HepG2 (cell line): Measurements from ENCODE around the gene AKR1E2. TPM values are rescaled to one million over a fixed set of nuclear protein-coding genes. Genes with fewer than 3 reads are reported as not detected.

Experiments used
- ATAC-seq: fragments of 200-7000 bp; cut with Tn5 transposase; 3 replicates; pipeline ENCODE4 v1.9.1; 2020; ENCODE audit warnings: mild to moderate bottlenecking, moderate library complexity
- BruUV-seq: library from RNA; stranded (reverse); fragments of 400-500 nt; replicated peaks from 2 replicates; lab custom pipeline; 2021; lab: Mats Ljungman, UMichigan
- CTCF ChIA-PET: fragments of 300-600 bp; formaldehyde crosslinking; extraction: SDS; loops from one replicate; lab custom pipeline; 2021; ENCODE audit warnings: low total read pairs, inconsistent platforms, low intra/inter-chr PET ratio; lab: Yijun Ruan, JAX
- POLR2A ChIA-PET: fragments of 350-600 bp; sonication (Branson Sonifier 250); formaldehyde crosslinking; loops from one replicate; lab custom pipeline; 2020; ENCODE audit warnings: antibody characterized with exemption, inconsistent platforms; lab: Yijun Ruan, JAX
- DNase-seq: peaks from one replicate; pipeline ENCODE4 v3.0.0-alpha.2; 2015; ENCODE audit warnings: low spot score
- FAIRE-seq: peaks from 3 replicates; lab custom pipeline; 2011; peaks lifted over from hg19 to GRCh38; lab: Jason Lieb, UNC
- H2AFZ ChIP-seq: one replicate; pipeline ENCODE4 v1.6.1; 2011; ENCODE audit warnings: low read length, inconsistent platforms
- H3K27ac ChIP-seq: fragments of 300-600 bp; 3 replicates; pipeline ENCODE4 v1.8.0; 2011; ENCODE audit warnings: mixed run types, mild to moderate bottlenecking, mixed read lengths, low read length, inconsistent platforms; ENCODE audit not compliant: insufficient read depth; ENCODE audit errors: extremely low read length
- H3K27me3 ChIP-seq, 2 experiments: fragments of 200-600 bp in 1 of 2; 2 replicates in 1 of 2; 3 replicates in 1 of 2; pipeline versions ENCODE4 v1.6.0 to v1.8.0; 2011; ENCODE audit warnings: low read length in 2 of 2, mild to moderate bottlenecking in 2 of 2, moderate library complexity in 2 of 2, inconsistent platforms in 1 of 2; ENCODE audit not compliant: insufficient read depth in 2 of 2, control insufficient read depth in 1 of 2
- H3K36me3 ChIP-seq, 2 experiments: fragments of 200-600 bp in 1 of 2; replicated peaks in 1 of 2; 2 replicates in 1 of 2; 3 replicates in 1 of 2; pipeline versions ENCODE4 v1.5.1 to v1.8.0; 2011; ENCODE audit warnings: low read length in 2 of 2, inconsistent platforms in 1 of 2; ENCODE audit not compliant: insufficient read depth in 2 of 2, control insufficient read depth in 1 of 2
- H3K4me1 ChIP-seq: 2 replicates; pipeline ENCODE4 v1.5.1; 2012; ENCODE audit warnings: low read length, inconsistent platforms; ENCODE audit not compliant: insufficient read depth
- H3K4me2 ChIP-seq: 2 replicates; pipeline ENCODE4 v1.6.0; 2011; ENCODE audit warnings: low read depth, low read length, inconsistent platforms
- H3K4me3 ChIP-seq, 3 experiments: fragments of 200-600 bp in 1 of 3; sonication (generic), shearing (Covaris generic) in 1 of 3; replicated peaks in 1 of 3; 2 replicates each; pipeline ENCODE4 v1.5.1; 2011 to 2016; ENCODE audit warnings: low read length in 3 of 3, inconsistent platforms in 2 of 3, low read depth in 2 of 3, mild to moderate bottlenecking in 2 of 3, control low read depth in 1 of 3, mixed read lengths in 1 of 3; ENCODE audit not compliant: insufficient read depth in 1 of 3
- H3K79me2 ChIP-seq: one replicate; pipeline ENCODE4 v1.6.1; 2011; ENCODE audit warnings: low read length, inconsistent platforms; ENCODE audit not compliant: insufficient read depth
- H3K9ac ChIP-seq: 2 replicates; pipeline ENCODE4 v1.6.0; 2011; ENCODE audit warnings: mild to moderate bottlenecking, low read depth, low read length, inconsistent platforms; ENCODE audit not compliant: insufficient read depth
- H3K9me3 ChIP-seq: 2 replicates; pipeline ENCODE4 v1.5.1; 2012; ENCODE audit warnings: mild to moderate bottlenecking, low read length
- H4K20me1 ChIP-seq: 2 replicates; pipeline ENCODE4 v1.6.0; 2011; ENCODE audit warnings: inconsistent platforms, mild to moderate bottlenecking, low read length, moderate library complexity; ENCODE audit not compliant: insufficient read depth
- ETV6 ChIP-seq: sonication (generic); formaldehyde crosslinking; conservative IDR thresholded peaks from 2 replicates; pipeline ENCODE4 v1.4.0; 2020; ENCODE audit warnings: missing genetic modification reagents
- FUBP1 ChIP-seq: sonication (generic); formaldehyde crosslinking; IDR thresholded peaks from 2 replicates; pipeline ENCODE4 v1.5.1; 2020; ENCODE audit warnings: missing genetic modification reagents, mild to moderate bottlenecking, borderline replicate concordance
- GZF1 ChIP-seq: sonication (generic); formaldehyde crosslinking; IDR thresholded peaks from 2 replicates; pipeline ENCODE4 v1.5.1; 2020; ENCODE audit warnings: mild to moderate bottlenecking, missing genetic modification reagents
- JUN ChIP-seq: sonication (generic); formaldehyde crosslinking; IDR thresholded peaks from 2 replicates; pipeline ENCODE4 v1.4.0; 2020; ENCODE audit warnings: mild to moderate bottlenecking, missing genetic modification reagents
- NR2F1 ChIP-seq, 2 experiments: fragments of 450-650 bp in 1 of 2; formaldehyde crosslinking in 1 of 2; IDR thresholded peaks; 2 replicates each; pipeline versions ENCODE4 v1.5.0 to v1.6.1; 2016 to 2020; ENCODE audit warnings: mild to moderate bottlenecking in 1 of 2, missing compliant biosample characterization in 1 of 2, missing genetic modification reagents in 1 of 2, moderate library complexity in 1 of 2
- PRPF4 ChIP-seq: fragments of 200-400 bp; formaldehyde crosslinking; IDR thresholded peaks from 2 replicates; pipeline ENCODE4 v1.6.1; 2016; ENCODE audit warnings: low read length, low read depth; ENCODE audit not compliant: poor library complexity, severe bottlenecking
- ZFP36L2 ChIP-seq: sonication (generic); formaldehyde crosslinking; IDR thresholded peaks from 2 replicates; pipeline ENCODE4 v1.4.0; 2020; ENCODE audit warnings: missing genetic modification reagents
- ZNF331 ChIP-seq: sonication (generic); formaldehyde crosslinking; IDR thresholded peaks from 2 replicates; pipeline ENCODE4 v1.4.0; 2020; ENCODE audit warnings: missing genetic modification reagents
- ZNF572 ChIP-seq: sonication (generic); formaldehyde crosslinking; IDR thresholded peaks from 2 replicates; pipeline ENCODE4 v1.5.1; 2020; ENCODE audit warnings: mild to moderate bottlenecking, missing genetic modification reagents
- ZNF576 ChIP-seq: sonication (generic); formaldehyde crosslinking; IDR thresholded peaks from 2 replicates; pipeline ENCODE4 v1.4.0; 2020; ENCODE audit warnings: mild to moderate bottlenecking, missing genetic modification reagents
- ZNF597 ChIP-seq: sonication (generic); formaldehyde crosslinking; IDR thresholded peaks from 2 replicates; pipeline ENCODE4 v1.5.0; 2020; ENCODE audit warnings: missing genetic modification reagents
- WGBS: methylation state at CpG from one replicate; pipeline ENCODE4 v1.1.6; 2017; ENCODE audit warnings: low lambda C conversion rate; 5-methylcytosine and 5-hydroxymethylcytosine counted together
- in situ Hi-C: cut with HindIII; loops from 2 replicates; pipeline ENCODE4 v1.10.0; 2017; ENCODE audit warnings: low pct_unique_long_range_greater_than_20kb; ENCODE audit not compliant: extremely low pct_ligation_motif_present
- intact Hi-C: fragments of 100-400 bp; cut with micrococcal nuclease; formaldehyde crosslinking; loops from one replicate; pipeline ENCODE4 v1.10.0; 2022; ENCODE audit not compliant: unreplicated experiment
- polyA plus RNA-seq, 8 experiments: library from polyadenylated mRNA; depleted of rRNA in 3 of 8; stranded (reverse) in 7 of 8; unstranded in 1 of 8; fragments of >200 nt; fragmentation: Illumina TruSeq in 4 of 8; extraction: Trizol in 4 of 8; gene quantifications; 2 replicates each; pipeline versions ENCODE4 v1.2.1 to v1.2.3, GENCODE V29; 2011 to 2016; ENCODE audit warnings: low read depth in 4 of 8, missing spikeins in 1 of 8, mixed read lengths in 1 of 8; ENCODE audit not compliant: insufficient read depth in 1 of 8
- total RNA-seq, 5 experiments: library from RNA; depleted of rRNA; stranded (reverse); fragments of >200 nt; fragmentation: Illumina TruSeq; extraction: Trizol; gene quantifications; 2 replicates each; pipeline ENCODE4 v1.2.3, GENCODE V29; 2016; ENCODE audit warnings: low read depth in 1 of 5

The AKR1E2 gene
- total and polyA plus RNA-seq, 2 of the 13 experiments (the other 11 are each of a cell fraction or from before 2014, with no cell fraction given) = not detected

- Histone ChIP-seq H4K20me1 (no peaks in the 10 kb centered on the region), H3K4me2 (no peak overlapping the region), H2AFZ (no peak overlapping the region), H3K4me1 (no peaks in the 10 kb centered on the region), H3K36me3 (no peaks in the 10 kb centered on the region), H3K9ac (no peak overlapping the region), H3K27ac (no peak overlapping the region), H3K9me3 (no peaks in the 10 kb centered on the region), H3K27me3 (peaks cover 3 to 37% of the 10 kb centered on the region in 2 experiments; a peak in 4 of 5 replicates), H3K4me3 (no peak overlapping the region), H3K79me2 (no peaks in the 10 kb centered on the region)
- no TSS peak for BruUV-seq
- no peak for FAIRE-seq
- intact Hi-C loops = no loop called here
- in situ Hi-C loops = loop anchor here (10.0 to 25.0 kb wide), 2 partner anchors 559 to 607 kb away; no protein-coding TSS in a partner anchor
- TF ChIP-seq FUBP1 (CRISPR knock-in tag) (no peak), ZNF597 (CRISPR knock-in tag) (no peak), ZNF331 (peak; percentile 59; the same call in 1 of the 2 replicates)
- 23% methylated on average over 8 of the region's 8 CpGs for WGBS
- POLR2A ChIA-PET = no interaction called here
- ATAC-seq = no peak
- DNase-seq = no peak
- CTCF ChIA-PET = no interaction called here
Observed at GRCh38 chr10:4828005-4828404, 2.0 kb downstream of the AKR1E2 start.

GRCh38 chr10:4830551-4830950 lies 4.5 kb downstream of the AKR1E2 start:
- no peak overlapping the region for H3K9ac ChIP-seq
- no peak overlapping the region for H3K27ac ChIP-seq
- POLR2A ChIA-PET = no interaction called here
- no peak overlapping the region for H2AFZ ChIP-seq
- H4K20me1 ChIP-seq = no peaks in the 10 kb centered on the region
- no peak overlapping the region for H3K4me3 ChIP-seq
- H3K79me2 ChIP-seq = no peaks in the 10 kb centered on the region
- CTCF ChIA-PET = no interaction called here
- H3K27me3 ChIP-seq = peaks cover 6 to 63% of the 10 kb centered on the region in 2 experiments
- FAIRE-seq (no peak), ATAC-seq (no peak), DNase-seq (no peak)
- no peak overlapping the region for H3K4me2 ChIP-seq
- no peaks in the 10 kb centered on the region; a peak in 1 of 5 replicates for H3K36me3 ChIP-seq
- H3K4me1 ChIP-seq = no peaks in the 10 kb centered on the region
- TF ChIP-seq ZFP36L2 (CRISPR knock-in tag) (no peak), JUN (CRISPR knock-in tag) (no peak), ZNF576 (CRISPR knock-in tag) (no peak), ZNF572 (no peak), NR2F1 (CRISPR knock-in tag; IDR thresholded peaks at IDR 0.05) (no peak), GZF1 (CRISPR knock-in tag) (no peak), ETV6 (no peak), PRPF4 (no peak)
- no TSS peak for BruUV-seq
- intact Hi-C loops = no loop called here
- WGBS = 26% methylated on average over 8 of the region's 8 CpGs
- H3K9me3 ChIP-seq = no peaks in the 10 kb centered on the region
- in situ Hi-C loops = loop anchor here (25.0 kb wide), 1 partner anchor 557 kb away; no protein-coding TSS in a partner anchor
